IMR-90 (cell line): ENCODE data around the gene TRPM3.

ENCODE experiments used
- BHLHE40 ChIP-seq: fragments of 150-350 bp; IDR thresholded peaks from 2 replicates; pipeline ENCODE4 v1.6.1; 2016; ENCODE audit warnings: mild to moderate bottlenecking, low read depth, low read length
- CEBPB ChIP-seq: IDR thresholded peaks from 2 replicates; pipeline ENCODE4 v1.6.1; 2012; ENCODE audit warnings: low read depth, low read length, improper control_type of control experiment
- CHD1 ChIP-seq: IDR thresholded peaks from 2 replicates; pipeline ENCODE4 v1.6.1; 2012; ENCODE audit warnings: low read depth, low read length, improper control_type of control experiment
- ELK1 ChIP-seq: fragments of 150-350 bp; IDR thresholded peaks from 2 replicates; pipeline ENCODE4 v1.6.1; 2016; ENCODE audit warnings: low read depth, mild to moderate bottlenecking, low read length, moderate library complexity, borderline replicate concordance
- FOS ChIP-seq: fragments of 150-350 bp; IDR thresholded peaks from 2 replicates; pipeline ENCODE4 v1.6.1; 2016; ENCODE audit warnings: low read depth, low read length
- MAFK ChIP-seq: IDR thresholded peaks from 2 replicates; pipeline ENCODE4 v1.6.1; 2012; ENCODE audit warnings: low read depth, low read length, improper control_type of control experiment
- MAZ ChIP-seq: IDR thresholded peaks from 2 replicates; pipeline ENCODE4 v1.6.1; 2012; ENCODE audit warnings: low read depth, mild to moderate bottlenecking, low read length, improper control_type of control experiment, moderate library complexity, borderline replicate concordance
- MXI1 ChIP-seq: IDR thresholded peaks from 2 replicates; pipeline ENCODE4 v1.6.1; 2012; ENCODE audit warnings: low read depth, mild to moderate bottlenecking, low read length, moderate library complexity, borderline replicate concordance
- POLR2A ChIP-seq: IDR thresholded peaks from 2 replicates; pipeline ENCODE4 v1.6.1; 2012; ENCODE audit warnings: mild to moderate bottlenecking, low read depth, low read length
- RAD21 ChIP-seq: IDR thresholded peaks from 2 replicates; pipeline ENCODE4 v1.6.1; 2012; ENCODE audit warnings: low read length, improper control_type of control experiment
- RFX5 ChIP-seq: IDR thresholded peaks from 2 replicates; pipeline ENCODE4 v1.8.0; 2012; ENCODE audit warnings: low read depth, mild to moderate bottlenecking, low read length, moderate library complexity
- SMC3 ChIP-seq: fragments of 150-350 bp; IDR thresholded peaks from 2 replicates; pipeline ENCODE4 v1.6.1; 2016; ENCODE audit warnings: low read depth, mild to moderate bottlenecking, antibody characterized with exemption, low read length, moderate library complexity
- USF2 ChIP-seq: fragments of 150-350 bp; IDR thresholded peaks from 2 replicates; pipeline ENCODE4 v1.6.1; 2017; ENCODE audit warnings: mild to moderate bottlenecking, antibody characterized with exemption, low read length, low read depth
- TF ChIP-seq, protein P1 (sequence below): conservative IDR thresholded peaks from 2 replicates; pipeline ENCODE4 v1.5.1; 2012; ENCODE audit warnings: mild to moderate bottlenecking, low read depth, low read length, improper control_type of control experiment

- TF ChIP-seq, protein P1, sequence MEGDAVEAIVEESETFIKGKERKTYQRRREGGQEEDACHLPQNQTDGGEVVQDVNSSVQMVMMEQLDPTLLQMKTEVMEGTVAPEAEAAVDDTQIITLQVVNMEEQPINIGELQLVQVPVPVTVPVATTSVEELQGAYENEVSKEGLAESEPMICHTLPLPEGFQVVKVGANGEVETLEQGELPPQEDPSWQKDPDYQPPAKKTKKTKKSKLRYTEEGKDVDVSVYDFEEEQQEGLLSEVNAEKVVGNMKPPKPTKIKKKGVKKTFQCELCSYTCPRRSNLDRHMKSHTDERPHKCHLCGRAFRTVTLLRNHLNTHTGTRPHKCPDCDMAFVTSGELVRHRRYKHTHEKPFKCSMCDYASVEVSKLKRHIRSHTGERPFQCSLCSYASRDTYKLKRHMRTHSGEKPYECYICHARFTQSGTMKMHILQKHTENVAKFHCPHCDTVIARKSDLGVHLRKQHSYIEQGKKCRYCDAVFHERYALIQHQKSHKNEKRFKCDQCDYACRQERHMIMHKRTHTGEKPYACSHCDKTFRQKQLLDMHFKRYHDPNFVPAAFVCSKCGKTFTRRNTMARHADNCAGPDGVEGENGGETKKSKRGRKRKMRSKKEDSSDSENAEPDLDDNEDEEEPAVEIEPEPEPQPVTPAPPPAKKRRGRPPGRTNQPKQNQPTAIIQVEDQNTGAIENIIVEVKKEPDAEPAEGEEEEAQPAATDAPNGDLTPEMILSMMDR: no peak
- TF ChIP-seq SMC3 (no peak), POLR2A (no peak), CEBPB (no peak), CHD1 (no peak), MAFK (no peak), RFX5 (no peak), USF2 (no peak), MXI1 (no peak), MAZ (no peak), FOS (no peak), BHLHE40 (no peak), RAD21 (no peak), ELK1 (no peak)
Observed at GRCh38 chr9:70540016-70540415, 581.4 kb downstream of the TRPM3 start.
